Panc1 (cell line): ENCODE measurements around the gene HOXA9.

Experiments
- CTCF ChIP-seq: fragments of 450-650 bp; IDR thresholded peaks from 2 replicates; pipeline ENCODE4 v1.5.1; 2017; ENCODE audit warnings: mild to moderate bottlenecking
- REST ChIP-seq, 2 experiments: IDR thresholded peaks; 2 replicates each; pipeline ENCODE4 v1.6.1; 2011 to 2012; ENCODE audit warnings: low read depth in 2 of 2, control low read depth in 1 of 2, low read length in 1 of 2, mild to moderate bottlenecking in 1 of 2, moderate library complexity in 1 of 2; ENCODE audit not compliant: insufficient read depth in 1 of 2
- SIN3A ChIP-seq: IDR thresholded peaks from 2 replicates; pipeline ENCODE4 v1.6.1; 2012; ENCODE audit warnings: low read depth, mild to moderate bottlenecking, low read length, moderate library complexity, borderline replicate concordance; ENCODE audit not compliant: insufficient read depth
- TCF7L2 ChIP-seq: IDR thresholded peaks from 2 replicates; pipeline ENCODE4 v1.6.1; 2011; ENCODE audit warnings: mild to moderate bottlenecking, low read depth, low read length, inconsistent platforms

- no peak for TF ChIP-seq CTCF
- TF ChIP-seq REST (IDR thresholded peaks at IDR 0.05; ENCODE audit: insufficient read depth in 1 of 2, low read depth in 2 of 2, low read length in 1 of 2): no peak
- TF ChIP-seq SIN3A: no peak
- TF ChIP-seq TCF7L2: no peak
Measured at GRCh38 chr7:27140126-27140857, 25.0 kb downstream of the HOXA9 start.
